ENCODE results near the gene CSMD2. TPM values are rescaled to one million over a fixed set of nuclear protein-coding genes. Genes with fewer than 3 reads are reported as not detected.

Gene CSMD2
- total and polyA plus RNA-seq, 2 of the 4 experiments (the other 2 are of a cell fraction): under 0.01 to 0.36 TPM

DNA sequence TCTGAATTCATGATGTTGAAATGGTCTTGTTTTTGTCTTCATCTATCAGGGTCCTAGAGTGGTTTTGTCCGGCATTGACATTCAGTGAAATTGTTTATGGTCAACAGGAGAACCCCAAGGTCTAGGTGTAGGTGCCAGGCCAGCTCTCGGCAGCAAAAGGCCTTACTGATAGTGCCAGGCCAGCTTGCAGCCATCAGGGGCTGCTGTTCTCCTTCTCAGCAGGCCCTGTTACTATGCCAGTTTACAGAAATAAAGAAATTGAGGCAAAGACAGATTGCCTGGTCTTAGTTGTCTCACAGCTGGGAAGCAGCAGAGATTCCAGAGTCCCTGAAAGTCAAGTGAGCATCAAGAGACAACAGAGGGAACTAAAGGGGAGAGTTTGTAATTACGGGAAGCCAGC lies 289.2 kb downstream of the CSMD2 start:
- dilution Hi-C loops (cut with HindIII; ENCODE audit: low sequenced_read_pairs, unreplicated experiment): no loop called here
- BruUV-seq (replicated peaks): no TSS peak
- WGBS, 2 experiments (ENCODE audit: extremely low coverage in 2 of 2, insufficient read length in 1 of 2): 41% methylated on average over 3 of the region's 3 CpGs; no CpG with 5 or more reads in 1 of the 2 experiments
- no peak overlapping the region for H4K8ac ChIP-seq (ENCODE audit: low read depth in 2 of 2, low read length in 2 of 2)
- H2BK5ac ChIP-seq (ENCODE audit: low read depth, low read length, poor library complexity, severe bottlenecking): no peak overlapping the region
- no peak overlapping the region for H2AK5ac ChIP-seq (ENCODE audit: low read depth, low read length)
- H3K4ac ChIP-seq (ENCODE audit: low read depth, low read length): no peak overlapping the region
- no peak overlapping the region for H3K23ac ChIP-seq (ENCODE audit: low read depth, low read length)
- no peak overlapping the region for H3K4me2 ChIP-seq (ENCODE audit: low read depth, low read length)
- H3K18ac ChIP-seq (ENCODE audit: low read depth, low read length): no peak overlapping the region
- no peak overlapping the region for H2BK120ac ChIP-seq (ENCODE audit: low read depth, low read length)
- H4K91ac ChIP-seq (ENCODE audit: insufficient read depth, low read depth, low read length): no peak overlapping the region
- H3K36me3 ChIP-seq (ENCODE audit: control insufficient read depth, insufficient read depth, low read length): no peaks in the 10 kb centered on the region
- DNase-seq (no peak), ATAC-seq (ENCODE audit: low read depth) (no peak)
- H3K79me1 ChIP-seq (ENCODE audit: low read depth in 1 of 2, low read length in 2 of 2): no peaks in the 10 kb centered on the region
- intact Hi-C loops (cut with micrococcal nuclease): no loop called here
- H3K14ac ChIP-seq (replicated peaks; ENCODE audit: low read depth, low read length): no peak overlapping the region
- H2BK15ac ChIP-seq (ENCODE audit: low read depth, low read length): no peak overlapping the region
- no peaks in the 10 kb centered on the region for H4K20me1 ChIP-seq (ENCODE audit: insufficient read depth, low read length)
- TF ChIP-seq BHLHE40 (IDR thresholded peaks at IDR 0.05; ENCODE audit: low read depth, low read length) (no peak), MAZ (IDR thresholded peaks at IDR 0.05; ENCODE audit: borderline replicate concordance, low read depth, low read length) (no peak)
- no peak overlapping the region for H3K9ac ChIP-seq (ENCODE audit: low read depth, low read length)
- no peak overlapping the region for H2AFZ ChIP-seq (replicated peaks; ENCODE audit: low read length, poor library complexity)
- H4K5ac ChIP-seq (ENCODE audit: low read depth, low read length): no peak overlapping the region
- no peaks in the 10 kb centered on the region for H3K9me1 ChIP-seq (ENCODE audit: insufficient read depth, low read length)
- H3K9me3 ChIP-seq (ENCODE audit: control insufficient read depth, insufficient read depth, low read length): peaks cover 17% of the 10 kb centered on the region
- no peak overlapping the region for H3K27ac ChIP-seq (ENCODE audit: insufficient read depth, low read length)
- no peaks in the 10 kb centered on the region for H3K27me3 ChIP-seq (ENCODE audit: control insufficient read depth, insufficient read depth, low read length)
- H3K4me3 ChIP-seq (ENCODE audit: insufficient read depth, low read depth, low read length): no peak overlapping the region
- no peaks in the 10 kb centered on the region for H3K4me1 ChIP-seq (ENCODE audit: control insufficient read depth, insufficient read depth, low read length)
- H3K56ac ChIP-seq (ENCODE audit: extremely low read depth, insufficient read depth, low read length): no peak overlapping the region
- in situ Hi-C loops (cut with MboI; ENCODE audit: low sequenced_read_pairs): no loop called here
- H2BK20ac ChIP-seq (ENCODE audit: low read depth, low read length): no peak overlapping the region
- ChIA-PET POLR2A (ENCODE audit: unreplicated experiment) (no interaction called here), CTCF (interaction anchor here (0.8 kb wide), 1 partner anchor 102 kb away, joined by 3 read pairs; no protein-coding TSS in a partner anchor)
- H2AK9ac ChIP-seq (replicated peaks; ENCODE audit: low read depth, low read length, poor library complexity): no peak overlapping the region
